ENCODE measurements around the gene NUB1. TPM values are rescaled to one million over a fixed set of nuclear protein-coding genes. Genes with fewer than 3 reads are reported as not detected.

Gene NUB1
- polyA plus RNA-seq, 3 donors = 32.0 to 39.2 (median 37.2) TPM

DNA sequence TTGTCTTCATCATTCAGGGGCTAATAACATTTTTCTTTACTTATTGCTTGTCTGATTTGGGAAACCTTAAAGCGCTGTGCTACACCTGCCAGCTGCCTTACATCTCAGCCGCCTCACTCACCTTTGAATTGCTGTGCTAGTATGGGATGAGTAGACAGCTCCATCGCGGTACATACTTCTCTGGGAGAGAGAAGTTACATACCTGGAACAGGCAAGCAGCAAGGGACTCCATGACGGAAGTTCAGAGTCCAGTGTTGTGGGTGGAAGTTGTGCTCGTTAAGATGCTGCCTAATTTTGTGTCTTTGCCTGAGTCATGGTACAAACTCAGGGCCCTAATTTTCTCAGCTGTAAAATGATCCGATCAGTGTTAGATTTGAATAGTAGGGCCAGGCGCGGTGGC lies 1.9 kb downstream of the NUB1 start:
- TF ChIP-seq, protein P1, sequence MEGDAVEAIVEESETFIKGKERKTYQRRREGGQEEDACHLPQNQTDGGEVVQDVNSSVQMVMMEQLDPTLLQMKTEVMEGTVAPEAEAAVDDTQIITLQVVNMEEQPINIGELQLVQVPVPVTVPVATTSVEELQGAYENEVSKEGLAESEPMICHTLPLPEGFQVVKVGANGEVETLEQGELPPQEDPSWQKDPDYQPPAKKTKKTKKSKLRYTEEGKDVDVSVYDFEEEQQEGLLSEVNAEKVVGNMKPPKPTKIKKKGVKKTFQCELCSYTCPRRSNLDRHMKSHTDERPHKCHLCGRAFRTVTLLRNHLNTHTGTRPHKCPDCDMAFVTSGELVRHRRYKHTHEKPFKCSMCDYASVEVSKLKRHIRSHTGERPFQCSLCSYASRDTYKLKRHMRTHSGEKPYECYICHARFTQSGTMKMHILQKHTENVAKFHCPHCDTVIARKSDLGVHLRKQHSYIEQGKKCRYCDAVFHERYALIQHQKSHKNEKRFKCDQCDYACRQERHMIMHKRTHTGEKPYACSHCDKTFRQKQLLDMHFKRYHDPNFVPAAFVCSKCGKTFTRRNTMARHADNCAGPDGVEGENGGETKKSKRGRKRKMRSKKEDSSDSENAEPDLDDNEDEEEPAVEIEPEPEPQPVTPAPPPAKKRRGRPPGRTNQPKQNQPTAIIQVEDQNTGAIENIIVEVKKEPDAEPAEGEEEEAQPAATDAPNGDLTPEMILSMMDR (IDR thresholded peaks at IDR 0.05) = no peak
- 100% methylated on average over 4 of the region's 9 CpGs for WGBS (ENCODE audit: insufficient coverage)
- no peak for DNase-seq
- Histone ChIP-seq H3K4me3 (replicated peaks in 1 of 3; ENCODE audit: low read depth in 2 of 3, low read length in 3 of 3) (no peak overlapping the region), H2AFZ (ENCODE audit: insufficient read depth, low read depth, low read length, poor library complexity, severe bottlenecking) (no peak overlapping the region), H3K79me2 (ENCODE audit: insufficient read depth, low read length) (peaks cover 19% of the 10 kb centered on the region), H3K9ac (ENCODE audit: insufficient read depth, low read length, poor library complexity, severe bottlenecking) (no peak overlapping the region), H3K27me3 (ENCODE audit: control insufficient read depth in 2 of 2, insufficient read depth in 2 of 2, low read length in 2 of 2) (no peaks in the 10 kb centered on the region), H3K36me3 (replicated peaks in 1 of 2; ENCODE audit: control insufficient read depth in 1 of 2, insufficient read depth in 2 of 2, low read length in 2 of 2) (peaks cover 29 to 31% of the 10 kb centered on the region in 2 donors), H4K20me1 (ENCODE audit: insufficient read depth, low read length) (peaks cover 5% of the 10 kb centered on the region), H3K4me2 (replicated peaks; ENCODE audit: extremely low read depth, low read length, poor library complexity, severe bottlenecking) (no peak overlapping the region), H3K4me1 (ENCODE audit: control insufficient read depth in 1 of 2, insufficient read depth in 2 of 2, low read length in 2 of 2) (peaks cover 33 to 40% of the 10 kb centered on the region in 2 donors), H3K9me3 (replicated peaks in 1 of 2; ENCODE audit: control insufficient read depth in 1 of 2, insufficient read depth in 1 of 2, low read length in 2 of 2) (no peaks in the 10 kb centered on the region), H3K27ac (ENCODE audit: low read depth in 1 of 2, low read length in 2 of 2) (no peak overlapping the region)
- H3K9me3 Mint-ChIP-seq = peaks cover 0 to 9% (median 0%) of the 10 kb centered on the region in 7 donors
- peak overlapping the region in 2 of 7 donors; percentile 41 to 83 for H3K27ac Mint-ChIP-seq
- H3K27me3 Mint-ChIP-seq (ENCODE audit: low read depth in 3 of 3) = peaks cover 0 to 1% (median 0%) of the 10 kb centered on the region in 3 donors
- peaks cover 29 to 33% of the 10 kb centered on the region in 2 donors for H3K36me3 Mint-ChIP-seq
- no peak overlapping the region for H3K4me3 Mint-ChIP-seq
- peaks cover 32% of the 10 kb centered on the region for H3K4me1 Mint-ChIP-seq
- intact Hi-C loops (cut with micrococcal nuclease) = no loop called here

DNA sequence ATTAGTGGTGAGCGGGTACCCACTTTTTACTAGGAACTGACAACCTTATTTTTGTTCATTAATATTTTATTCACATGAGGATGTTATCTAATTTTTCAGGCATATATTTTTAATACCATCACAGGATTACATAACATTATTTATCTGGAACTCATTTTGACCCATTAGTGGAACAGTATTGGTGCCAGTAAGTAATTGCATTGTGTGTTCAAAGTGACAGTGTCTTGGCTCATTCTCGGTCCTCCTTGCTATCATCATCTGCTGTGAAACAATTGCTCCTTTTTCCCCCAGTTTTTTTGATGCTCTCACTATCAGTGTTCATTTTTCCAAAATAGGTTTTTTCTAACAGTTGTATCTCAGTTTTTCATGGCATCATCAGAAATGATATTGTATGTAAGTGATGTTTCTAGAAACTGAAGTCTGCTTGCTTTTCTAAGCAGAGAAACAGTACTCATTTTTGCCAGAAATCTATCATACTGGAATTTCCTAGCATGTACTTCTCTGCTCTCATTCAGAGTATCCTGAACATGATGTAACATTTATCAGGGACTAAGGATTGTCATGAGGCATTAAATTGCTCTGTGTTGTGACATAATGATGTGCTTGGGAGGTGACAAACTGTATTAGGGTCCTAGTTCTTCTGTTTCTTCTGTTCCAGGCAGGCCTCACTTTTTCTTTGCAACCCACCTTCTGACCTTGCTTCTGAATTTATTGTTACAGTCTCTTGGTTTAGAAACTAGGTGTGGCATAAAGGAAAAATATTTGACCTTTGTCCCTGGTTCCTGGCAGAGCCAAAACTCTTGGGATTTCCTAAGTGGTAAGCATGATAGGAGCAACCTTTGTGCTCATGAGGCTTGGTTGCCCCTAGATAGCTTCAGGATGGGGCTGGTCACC lies 4.2 kb downstream of the NUB1 start:
- DNase-seq = no peak
- no CpG with 5 or more reads among the region's 2 CpGs for WGBS (ENCODE audit: insufficient coverage)
- H3K36me3 Mint-ChIP-seq = peaks cover 35 to 46% of the 10 kb centered on the region in 2 donors
- H3K4me2 ChIP-seq (replicated peaks; ENCODE audit: extremely low read depth, low read length, poor library complexity, severe bottlenecking) = no peak overlapping the region
- H4K20me1 ChIP-seq (ENCODE audit: insufficient read depth, low read length) = peaks cover 8% of the 10 kb centered on the region
- H3K4me3 ChIP-seq (replicated peaks in 1 of 3; ENCODE audit: low read depth in 2 of 3, low read length in 3 of 3) = no peak overlapping the region
- peaks cover 19% of the 10 kb centered on the region for H3K79me2 ChIP-seq (ENCODE audit: insufficient read depth, low read length)
- H3K4me1 Mint-ChIP-seq = peaks cover 25% of the 10 kb centered on the region
- no peaks in the 10 kb centered on the region for H3K9me3 ChIP-seq (replicated peaks in 1 of 2; ENCODE audit: control insufficient read depth in 1 of 2, insufficient read depth in 1 of 2, low read length in 2 of 2)
- H3K27me3 Mint-ChIP-seq (ENCODE audit: low read depth in 3 of 3) = peaks cover 0 to 2% (median 0%) of the 10 kb centered on the region in 3 donors
- H3K27ac ChIP-seq (ENCODE audit: low read depth in 1 of 2, low read length in 2 of 2) = peak overlapping the region in 1 of 2 donors; percentile 40
- intact Hi-C loops (cut with micrococcal nuclease) = loop anchor here in 1 of 2 donors (5.0 kb wide), 1 partner anchor 119 kb away; the partner anchor contains the start of gene ABCF2
- H3K27ac Mint-ChIP-seq = peak overlapping the region in 1 of 7 donors; percentile 48
- no peak overlapping the region for H2AFZ ChIP-seq (ENCODE audit: insufficient read depth, low read depth, low read length, poor library complexity, severe bottlenecking)
- peaks cover 29 to 41% of the 10 kb centered on the region in 2 donors for H3K36me3 ChIP-seq (replicated peaks in 1 of 2; ENCODE audit: control insufficient read depth in 1 of 2, insufficient read depth in 2 of 2, low read length in 2 of 2)
- TF ChIP-seq, protein P1 (IDR thresholded peaks at IDR 0.05) = no peak
- H3K9ac ChIP-seq (ENCODE audit: insufficient read depth, low read length, poor library complexity, severe bottlenecking) = no peak overlapping the region
- H3K27me3 ChIP-seq (ENCODE audit: control insufficient read depth in 2 of 2, insufficient read depth in 2 of 2, low read length in 2 of 2) = no peaks in the 10 kb centered on the region
- H3K4me3 Mint-ChIP-seq = no peak overlapping the region
- no peaks in the 10 kb centered on the region for H3K9me3 Mint-ChIP-seq
- H3K4me1 ChIP-seq (ENCODE audit: control insufficient read depth in 1 of 2, insufficient read depth in 2 of 2, low read length in 2 of 2) = peaks cover 27 to 32% of the 10 kb centered on the region in 2 donors

All from CD14-positive monocyte (primary cell).